ENCODE data around the gene DENND5A.
"Not testable (repeated sequence)": the region's sequence is repeated elsewhere in the genome, so short reads cannot be mapped to it uniquely, and the experiment has no call there.

The DENND5A gene

GRCh38 chr11:9112075-9112474, 153.1 kb downstream of the DENND5A start:
- TF ChIP-seq CTCF (IDR thresholded peaks at IDR 0.05; ENCODE audit: low read depth, low read length), result no peak
- no peak overlapping the region for H3K4me3 ChIP-seq (ENCODE audit: low read depth, low read length)
- DNase-seq, result no peak

GRCh38 chr11:9109858-9110731, 155.1 kb downstream of the DENND5A start:
- TF ChIP-seq CTCF (IDR thresholded peaks at IDR 0.05; ENCODE audit: low read depth, low read length), result no peak
- Histone ChIP-seq H3K9me3 (no peaks in the 10 kb centered on the region), H3K36me3 (no peaks in the 10 kb centered on the region), H3K4me3 (ENCODE audit: low read depth, low read length) (no peak overlapping the region), H3K4me1 (no peaks in the 10 kb centered on the region), H3K27me3 (no peaks in the 10 kb centered on the region)
- DNase-seq, result no peak

More at GRCh38 chr11:9112075-9112474, 153.1 kb downstream of the DENND5A start:
- Histone ChIP-seq H3K27me3 (no peaks in the 10 kb centered on the region), H3K36me3 (no peaks in the 10 kb centered on the region), H3K4me1 (no peaks in the 10 kb centered on the region), H3K9me3 (no peaks in the 10 kb centered on the region)

DNA sequence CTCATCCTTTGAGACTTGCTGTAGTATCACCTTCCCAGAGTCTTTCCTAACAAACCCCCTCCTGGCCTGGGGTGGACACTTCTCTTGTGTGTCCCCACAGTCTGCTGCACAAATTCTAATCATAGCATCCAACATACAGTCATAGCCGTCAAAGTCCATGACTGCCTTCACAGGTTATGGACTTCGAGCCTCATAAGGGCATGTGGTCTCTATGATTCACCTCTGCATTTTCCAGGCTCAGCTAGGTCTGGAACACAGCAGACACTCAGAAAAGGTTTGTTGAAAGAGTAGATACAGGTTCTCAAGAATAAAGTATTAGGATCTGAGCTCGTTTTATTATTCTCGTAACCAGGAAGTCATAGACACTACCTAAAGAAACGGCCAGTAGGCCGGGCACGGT, 160.6 kb downstream of the DENND5A start:
- Histone ChIP-seq H3K4me1 (no peaks in the 10 kb centered on the region), H3K9me3 (no peaks in the 10 kb centered on the region), H3K27me3 (no peaks in the 10 kb centered on the region), H3K36me3 (no peaks in the 10 kb centered on the region), H3K4me3 (ENCODE audit: low read depth, low read length) (no peak overlapping the region)
- no peak for DNase-seq
- no peak for TF ChIP-seq CTCF (IDR thresholded peaks at IDR 0.05; ENCODE audit: low read depth, low read length)

DNA sequence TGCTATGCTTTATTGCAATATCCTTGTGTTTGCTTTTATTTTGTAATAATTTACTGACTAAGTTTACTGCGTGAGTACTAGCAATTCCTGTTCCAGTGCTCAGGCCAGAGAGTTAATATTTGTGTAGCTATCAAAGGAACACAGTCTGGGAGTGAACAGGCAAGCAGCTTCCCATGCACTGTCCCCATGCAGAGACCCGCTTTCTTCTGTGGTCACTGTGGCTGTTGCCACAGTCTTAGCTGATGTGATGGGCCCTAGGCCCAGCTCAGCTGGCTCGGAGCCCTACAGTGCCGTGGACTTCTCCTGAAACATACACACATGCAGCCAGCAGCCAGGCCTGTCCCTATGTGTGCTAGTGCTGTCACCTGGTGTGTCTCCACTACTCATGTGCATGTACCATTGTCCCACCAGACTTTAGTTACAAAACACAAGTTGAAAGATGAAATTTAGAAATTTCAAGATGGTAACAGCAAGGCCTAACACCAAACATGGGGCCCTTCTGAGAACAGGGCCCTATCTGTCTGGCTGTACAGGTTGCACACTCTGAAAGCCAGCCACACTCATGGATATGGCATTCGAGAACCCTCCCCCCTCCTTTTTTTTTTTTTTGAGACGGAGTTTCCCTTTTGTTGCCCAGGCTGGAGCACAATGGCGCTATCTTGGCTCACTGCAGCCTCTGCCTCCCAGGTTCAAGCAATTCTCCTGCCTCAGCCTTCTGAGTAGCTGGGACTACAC, 161.4 kb downstream of the DENND5A start:
- Histone ChIP-seq H3K9me3 (no peaks in the 10 kb centered on the region), H3K4me3 (ENCODE audit: low read depth, low read length) (no peak overlapping the region), H3K27me3 (no peaks in the 10 kb centered on the region), H3K36me3 (no peaks in the 10 kb centered on the region), H3K4me1 (no peaks in the 10 kb centered on the region)
- no peak for TF ChIP-seq CTCF (IDR thresholded peaks at IDR 0.05; ENCODE audit: low read depth, low read length)
- no peak for DNase-seq

DNA sequence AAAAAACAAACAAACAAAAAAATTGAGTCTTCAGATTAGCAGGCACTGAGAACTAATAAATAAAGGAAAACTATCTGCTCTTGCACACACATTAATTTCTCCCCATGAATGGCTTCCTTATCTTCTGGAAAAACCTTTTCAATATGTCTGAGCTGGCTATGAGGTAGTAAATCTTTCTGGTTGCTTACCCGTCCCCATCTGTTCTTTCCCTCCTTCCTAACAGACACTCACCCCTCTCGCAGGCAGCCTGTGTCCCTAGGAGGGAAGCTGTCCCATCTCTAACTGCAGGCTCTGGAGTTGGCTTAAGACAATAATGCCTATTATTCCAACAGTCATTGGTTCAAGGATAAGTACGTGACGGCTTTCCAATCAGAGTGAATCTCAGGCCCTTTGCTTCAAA, 165.5 kb downstream of the DENND5A start:
- Histone ChIP-seq H3K36me3 (no peaks in the 10 kb centered on the region), H3K27me3 (no peaks in the 10 kb centered on the region), H3K9me3 (no peaks in the 10 kb centered on the region), H3K4me3 (ENCODE audit: low read depth, low read length) (no peak overlapping the region), H3K4me1 (no peaks in the 10 kb centered on the region)
- no peak for TF ChIP-seq CTCF (IDR thresholded peaks at IDR 0.05; ENCODE audit: low read depth, low read length)
- DNase-seq, result no peak

- not testable (repeated sequence) for H3K9me3 ChIP-seq; H3K4me1 ChIP-seq; H3K27me3 ChIP-seq; H3K36me3 ChIP-seq; DNase-seq; H3K4me3 ChIP-seq (ENCODE audit: low read depth, low read length)
Measured at GRCh38 chr11:9098455-9098854, 166.7 kb downstream of the DENND5A start.

- not testable (repeated sequence) for H3K4me1 ChIP-seq; H3K4me3 ChIP-seq (ENCODE audit: low read depth, low read length); H3K36me3 ChIP-seq; H3K27me3 ChIP-seq; H3K9me3 ChIP-seq; DNase-seq
Measured at GRCh38 chr11:9097186-9097943, 167.8 kb downstream of the DENND5A start.
